Measurements from ENCODE around the gene PHRF1.

The PHRF1 gene

GRCh38 chr11:539971-540481 is 36.2 kb upstream of the PHRF1 start:
- DNase-seq: no peak

DNA sequence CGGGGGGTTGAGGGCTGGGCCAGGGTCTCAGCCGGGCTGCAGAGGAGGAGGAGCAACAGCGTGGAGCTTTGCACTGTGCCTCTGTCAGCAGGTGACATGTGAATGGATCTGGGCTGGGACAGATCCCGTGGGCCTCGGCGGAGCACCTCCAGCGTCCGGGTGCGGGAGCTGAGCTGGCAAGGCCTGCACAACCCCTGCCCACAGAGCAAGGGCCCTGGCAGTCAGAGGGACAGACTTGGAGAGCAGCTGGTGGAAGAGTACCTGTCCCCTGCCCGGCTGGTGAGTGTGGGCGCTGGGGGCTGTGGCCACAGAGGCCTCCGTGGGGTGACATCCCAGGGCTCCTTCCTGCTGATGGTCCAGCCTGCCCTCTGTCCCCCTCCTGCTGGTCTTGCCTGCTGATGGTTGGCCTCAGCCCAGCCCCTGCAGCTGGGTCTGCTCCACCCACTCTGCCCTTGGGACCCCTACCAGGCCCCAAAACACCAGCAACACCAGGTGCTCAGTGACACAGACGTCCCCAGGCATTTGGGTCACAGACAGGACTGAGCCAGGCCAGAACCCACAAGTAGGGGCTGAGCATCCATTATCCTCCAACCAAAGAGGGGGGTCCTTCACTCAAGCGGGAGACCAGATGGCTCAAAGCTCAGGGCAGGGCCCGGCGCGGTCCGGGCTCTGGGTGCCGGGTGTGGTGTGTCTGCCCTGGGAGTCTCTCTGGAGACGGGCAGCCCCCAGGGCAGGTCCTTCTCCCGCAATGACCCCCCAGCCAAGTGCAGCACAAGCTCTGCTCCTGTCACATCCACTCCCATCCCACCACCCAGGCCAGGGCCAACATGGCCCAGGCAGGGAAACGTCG is 35.5 kb upstream of the PHRF1 start:
- no peak for DNase-seq

DNA sequence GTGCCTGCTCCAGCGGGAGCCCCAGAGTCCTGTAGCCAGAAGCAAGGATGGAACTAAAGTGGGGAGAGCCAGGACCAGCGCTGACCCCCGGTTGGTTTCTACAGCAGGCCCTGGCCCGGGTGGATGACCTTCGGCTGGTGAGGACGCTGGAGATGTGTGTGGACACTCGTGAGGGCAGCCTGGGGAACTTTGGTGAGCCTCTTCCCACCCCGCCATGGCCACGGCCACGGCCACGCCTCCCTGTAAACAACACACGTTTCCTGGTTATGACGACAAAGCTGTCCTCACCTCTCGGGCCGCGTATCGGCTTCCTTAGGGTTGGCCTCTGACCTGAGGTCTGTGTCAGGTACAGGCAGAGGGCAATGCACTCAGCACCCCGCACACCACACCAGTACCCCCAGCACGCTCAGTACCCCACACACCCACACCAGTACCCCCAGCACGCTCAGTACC is 34.8 kb upstream of the PHRF1 start:
- no peak for DNase-seq

DNA sequence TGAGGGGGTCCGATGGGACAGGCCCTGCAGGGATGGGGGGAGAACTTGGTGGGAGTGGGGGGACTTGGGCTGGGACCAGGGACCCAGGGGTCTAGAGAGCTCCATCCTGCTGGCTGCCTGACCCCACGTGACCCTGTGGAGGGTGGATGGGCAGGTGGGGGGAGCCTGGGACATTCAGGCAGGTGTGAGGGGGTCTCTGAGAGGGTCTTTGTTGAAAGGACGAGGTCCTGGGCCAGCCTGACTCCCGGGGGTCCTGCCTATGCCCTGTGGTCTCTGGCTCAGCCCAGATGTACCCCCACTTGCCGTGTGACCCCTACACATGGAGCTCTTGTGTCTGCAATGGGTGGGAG is 31.5 kb upstream of the PHRF1 start:
- no peak for DNase-seq

- DNase-seq: no peak
These were observed 31.1 kb upstream of the PHRF1 start for GRCh38 chr11:545171-545570.

- DNase-seq: no peak
These were observed 27.3 kb upstream of the PHRF1 start for GRCh38 chr11:548700-549603.

GRCh38 chr11:550021-550745 is 26.1 kb upstream of the PHRF1 start:
- no peak for DNase-seq

- DNase-seq: no peak
These were observed 25.6 kb upstream of the PHRF1 start for GRCh38 chr11:550746-551085.

GRCh38 chr11:551131-551530 is 25.1 kb upstream of the PHRF1 start:
- no peak for DNase-seq

DNA sequence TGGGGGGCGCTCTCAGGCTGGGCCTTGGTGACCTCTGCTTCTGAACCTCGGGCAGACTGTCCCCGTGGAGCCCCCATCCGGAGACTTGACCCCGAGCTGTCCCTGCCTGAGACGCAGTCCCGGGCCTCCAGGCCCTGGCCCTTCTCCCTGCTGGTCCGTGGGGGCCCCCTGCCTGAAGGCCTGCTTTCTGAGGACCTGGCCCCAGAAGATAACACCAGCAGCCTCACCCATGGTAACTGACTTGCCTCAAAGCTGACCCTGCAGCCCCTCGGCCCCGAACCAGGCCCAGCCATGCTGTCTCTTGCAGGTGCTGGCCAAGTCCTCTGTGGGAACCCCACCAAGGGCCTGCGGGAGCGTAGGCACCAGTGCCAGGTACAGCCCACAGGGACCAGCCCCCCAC is 24.7 kb upstream of the PHRF1 start:
- DNase-seq: no peak

- no peak for DNase-seq
These were observed 22.9 kb upstream of the PHRF1 start for GRCh38 chr11:553083-553987.

DNA sequence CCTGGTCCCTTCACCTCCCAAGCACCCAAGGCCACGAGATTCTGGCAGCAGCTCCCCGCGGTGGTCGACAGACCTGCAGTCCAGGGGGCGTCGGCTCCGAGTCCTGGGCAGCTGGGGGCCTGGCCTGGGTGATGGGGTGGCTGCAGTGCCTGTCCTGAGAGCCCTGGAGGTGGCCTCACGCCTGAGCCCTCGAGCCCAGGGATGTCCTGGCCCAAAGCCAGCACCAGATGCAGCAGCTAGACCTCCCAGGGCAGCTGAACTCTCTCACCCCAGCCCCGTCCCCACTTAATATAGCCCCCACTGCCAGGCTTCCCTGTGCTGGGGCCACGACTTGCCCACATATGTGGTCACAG is 22.3 kb upstream of the PHRF1 start:
- DNase-seq: no peak

DNA sequence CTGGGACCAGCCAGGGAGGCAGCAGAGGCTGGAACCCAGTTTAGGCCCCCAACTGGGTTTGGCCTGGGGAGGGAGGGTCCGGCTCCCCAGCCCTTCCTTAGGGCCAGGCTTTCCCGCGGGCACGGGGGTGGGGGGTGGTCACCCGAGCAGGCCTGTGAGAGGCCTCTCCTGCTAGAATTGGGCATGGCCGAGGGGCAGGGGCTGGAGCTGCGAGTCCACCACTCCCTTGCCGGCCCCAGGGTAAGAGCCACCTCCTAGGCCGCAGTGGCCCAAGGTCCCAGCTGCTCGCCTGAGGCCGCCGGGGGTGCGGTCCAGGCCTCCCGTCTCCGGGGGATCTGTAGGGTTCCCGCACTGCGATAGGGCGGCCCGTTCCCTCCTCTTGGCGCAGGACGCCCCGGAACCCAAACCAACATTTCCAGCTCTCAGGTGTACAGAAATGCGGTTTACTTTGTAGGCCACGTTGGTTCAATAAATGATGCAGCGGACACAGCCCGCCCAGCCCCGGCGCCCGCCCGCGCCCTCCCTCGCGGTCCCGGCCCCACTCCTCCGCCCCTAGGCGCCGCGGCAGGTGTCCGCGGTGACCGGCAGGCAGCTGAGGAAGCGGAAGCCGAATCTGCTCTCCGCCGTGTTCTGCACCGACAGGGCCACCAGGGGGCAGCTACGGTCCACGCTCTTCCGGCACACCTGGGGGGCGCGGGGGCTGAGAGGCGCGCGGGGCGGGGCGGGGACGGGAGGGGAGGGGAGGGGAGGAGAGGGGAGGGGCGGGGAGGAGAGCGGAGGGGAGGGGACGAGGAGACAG is 21.6 kb upstream of the PHRF1 start:
- DNase-seq: peak; percentile 67

DNA sequence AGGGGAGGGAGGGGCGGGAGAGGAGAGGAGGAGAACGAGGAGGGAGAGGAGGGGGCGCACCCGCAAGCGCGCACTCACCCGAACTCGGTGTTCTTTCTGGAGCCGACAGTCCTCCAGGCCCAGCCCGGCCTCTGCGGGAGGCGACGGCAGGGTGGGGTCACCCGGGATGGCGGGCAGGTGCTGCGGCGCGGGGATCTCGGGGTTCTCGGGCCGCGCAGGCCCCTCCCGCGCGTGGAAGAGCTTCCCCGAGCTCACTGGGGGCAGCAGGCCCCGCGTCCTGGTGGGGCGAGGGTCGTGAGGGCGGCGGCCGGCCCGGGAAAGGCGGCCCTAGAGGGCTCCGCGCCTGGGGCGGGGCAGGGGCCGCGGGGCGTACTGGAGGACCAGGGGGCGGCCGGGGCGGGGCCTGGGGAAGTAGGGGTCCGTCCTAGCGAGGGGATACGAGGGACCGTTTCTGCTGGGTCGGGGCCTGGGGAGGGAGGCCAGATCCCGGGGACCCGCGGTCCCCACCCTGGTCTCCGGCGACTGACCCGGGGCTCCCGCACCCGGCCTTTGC is 21.0 kb upstream of the PHRF1 start:
- DNase-seq: no peak

DNA sequence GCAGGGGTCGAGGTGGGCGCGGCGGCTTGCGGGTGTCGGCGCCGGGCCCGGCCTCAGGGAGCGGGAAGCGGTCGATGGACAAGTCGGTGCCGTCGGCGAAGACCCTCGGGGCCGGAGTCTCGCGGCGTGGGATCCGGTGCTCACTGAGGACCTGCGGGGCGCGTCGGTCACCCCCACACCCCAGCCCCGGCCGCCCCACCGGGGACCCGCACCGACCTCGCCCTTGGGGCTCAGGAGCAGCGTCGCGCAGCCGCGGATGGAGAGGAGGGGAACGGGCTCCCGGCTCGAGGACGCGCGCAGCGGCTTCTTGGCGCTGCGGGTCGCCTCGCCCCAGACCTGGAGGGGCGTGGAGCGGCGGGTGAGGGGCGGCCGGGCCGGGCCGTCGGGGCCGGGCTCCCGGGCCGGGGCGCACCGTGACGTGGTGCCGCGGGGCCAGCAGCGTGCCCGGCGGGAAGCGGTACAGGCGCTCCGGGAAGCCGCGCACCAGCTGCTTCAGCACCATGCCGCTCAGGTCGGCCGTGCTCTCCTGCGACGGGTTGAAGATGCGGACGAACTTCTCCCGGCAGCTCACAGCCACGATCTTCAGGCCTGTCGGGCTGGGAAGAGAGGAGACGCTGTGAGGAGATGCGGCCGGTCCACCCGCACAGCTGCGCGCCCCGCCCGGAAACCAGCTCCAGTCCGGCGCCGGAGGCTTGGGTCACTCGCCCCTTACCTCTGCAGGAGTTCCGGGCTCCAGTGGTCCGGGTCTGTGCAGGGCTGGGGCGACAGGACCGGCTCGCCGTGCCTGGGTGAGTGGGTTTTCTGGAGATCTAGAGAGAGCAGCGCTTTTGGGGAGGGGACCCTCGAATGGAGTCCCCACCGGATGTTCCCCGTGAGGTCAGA is 20.2 kb upstream of the PHRF1 start:
- DNase-seq: no peak

DNA sequence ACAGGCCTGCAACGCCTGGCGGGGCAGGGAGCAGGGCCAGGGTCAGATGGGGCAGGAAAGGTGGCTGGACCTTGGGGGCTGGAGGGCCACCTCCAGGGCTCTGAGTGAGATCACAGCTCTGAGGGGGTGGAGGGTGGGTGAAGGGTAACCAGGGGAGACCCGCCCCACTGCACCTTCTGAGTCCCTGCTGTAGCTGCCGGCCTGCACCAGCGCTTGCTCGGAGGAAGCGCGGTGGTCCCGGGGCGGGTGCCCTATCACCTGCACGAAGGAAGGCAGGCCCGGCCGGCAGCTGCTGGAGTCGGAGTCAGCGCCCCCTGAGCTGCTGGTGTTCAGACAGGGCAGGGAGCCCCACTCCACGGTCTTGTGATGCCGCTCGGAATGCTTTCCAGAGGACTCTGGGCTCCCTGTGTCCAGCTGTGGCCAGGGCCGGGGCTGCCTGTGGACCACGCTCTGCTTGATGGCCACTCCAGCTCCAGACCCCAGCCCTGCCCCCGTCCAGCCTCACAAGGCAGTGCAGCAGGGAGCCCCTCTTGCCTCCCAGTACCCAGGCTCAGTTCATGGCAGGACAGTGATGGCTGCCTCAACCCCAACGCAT is 19.5 kb upstream of the PHRF1 start:
- DNase-seq: no peak

DNA sequence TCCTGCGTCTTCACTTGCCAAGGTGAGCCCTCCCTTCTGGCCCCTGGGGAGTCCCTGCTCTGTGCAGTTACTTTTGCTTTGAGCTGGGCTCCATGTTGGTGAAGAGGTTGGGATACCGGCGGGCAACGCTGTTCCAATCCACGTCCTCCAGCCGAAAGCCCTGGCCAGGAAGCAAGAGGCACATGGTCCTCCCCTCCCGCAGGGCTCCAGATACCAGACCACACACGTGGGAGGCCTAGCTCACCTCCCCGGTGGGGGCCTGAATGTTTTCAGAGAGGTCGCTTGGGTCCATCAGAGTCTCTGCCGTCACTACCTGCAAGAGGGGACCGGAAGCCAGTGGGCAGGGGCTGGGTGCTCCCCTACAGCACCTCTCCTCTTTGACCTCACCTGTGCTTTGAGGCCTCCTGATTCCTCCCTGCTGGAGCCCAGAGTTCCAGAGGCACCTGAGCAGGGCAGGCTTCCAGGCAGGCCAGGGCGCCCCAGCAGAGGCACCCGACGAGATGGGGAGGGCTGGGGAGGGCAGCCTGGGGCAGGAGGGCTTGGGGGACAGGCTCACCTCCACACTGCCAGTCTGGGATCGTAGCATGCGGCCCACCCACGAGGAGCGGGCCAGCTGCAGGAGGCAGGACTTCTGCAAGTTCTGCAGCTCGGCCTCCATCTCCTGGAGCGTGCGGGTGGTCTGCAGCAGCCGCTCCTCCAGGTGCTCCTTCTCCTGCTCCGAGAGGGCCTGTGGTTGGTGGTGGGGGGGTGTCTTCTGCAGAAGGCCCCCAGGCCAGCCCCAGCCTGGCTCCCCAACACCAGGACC is 18.7 kb upstream of the PHRF1 start:
- no peak for DNase-seq

GRCh38 chr11:558503-558902 is 17.8 kb upstream of the PHRF1 start:
- DNase-seq: no peak

All from activated T-cell treated with anti-CD3 and anti-CD28 coated beads for 4 hours (primary cell).